ENCODE measurements around the gene ZXDC. TPM values are rescaled to one million over a fixed set of nuclear protein-coding genes. Genes with fewer than 3 reads are reported as not detected.

The ZXDC gene
- total RNA-seq, 4 donors from 2014 or later: 18.5 to 57.9 (median 33.5) TPM

GRCh38 chr3:126486360-126486847, 10.7 kb upstream of the ZXDC start:
- no peak for TF ChIP-seq CTCF (IDR thresholded peaks at IDR 0.05)
- no peak for TF ChIP-seq POLR2A (IDR thresholded peaks at IDR 0.05)
- no peaks in the 10 kb centered on the region for H3K36me3 ChIP-seq
- no peaks in the 10 kb centered on the region for H3K4me1 ChIP-seq
- DNase-seq: no peak
- H3K9me3 ChIP-seq: no peaks in the 10 kb centered on the region
- no peak overlapping the region for H3K27ac ChIP-seq
- intact Hi-C loops (cut with DNase I; ENCODE audit: low total_unique reads): no loop called here
- H3K4me3 ChIP-seq: no peak overlapping the region
- no peaks in the 10 kb centered on the region for H3K27me3 ChIP-seq

GRCh38 chr3:126485956-126486355, 10.3 kb upstream of the ZXDC start:
- Histone ChIP-seq H3K4me1 (no peaks in the 10 kb centered on the region), H3K27ac (no peak overlapping the region), H3K4me3 (no peak overlapping the region), H3K9me3 (no peaks in the 10 kb centered on the region), H3K36me3 (no peaks in the 10 kb centered on the region), H3K27me3 (no peaks in the 10 kb centered on the region)
- no peak for TF ChIP-seq POLR2A (IDR thresholded peaks at IDR 0.05)
- no peak for TF ChIP-seq CTCF (IDR thresholded peaks at IDR 0.05)
- intact Hi-C loops (cut with DNase I; ENCODE audit: low total_unique reads): no loop called here
- no peak for DNase-seq

- H3K4me3 ChIP-seq: no peak overlapping the region
- no peaks in the 10 kb centered on the region for H3K4me1 ChIP-seq
- H3K36me3 ChIP-seq: no peaks in the 10 kb centered on the region
- H3K9me3 ChIP-seq: no peaks in the 10 kb centered on the region
- DNase-seq: no peak
- no peak overlapping the region for H3K27ac ChIP-seq
- no peak for TF ChIP-seq POLR2A (IDR thresholded peaks at IDR 0.05)
- no peak for TF ChIP-seq CTCF (IDR thresholded peaks at IDR 0.05)
- intact Hi-C loops (cut with DNase I; ENCODE audit: low total_unique reads): no loop called here
- no peaks in the 10 kb centered on the region for H3K27me3 ChIP-seq
Observed at GRCh38 chr3:126485176-126485897, 9.6 kb upstream of the ZXDC start.

GRCh38 chr3:126484662-126485061, 9.0 kb upstream of the ZXDC start:
- Histone ChIP-seq H3K4me3 (no peak overlapping the region), H3K27me3 (no peaks in the 10 kb centered on the region), H3K36me3 (no peaks in the 10 kb centered on the region), H3K4me1 (no peaks in the 10 kb centered on the region), H3K9me3 (no peaks in the 10 kb centered on the region), H3K27ac (no peak overlapping the region)
- intact Hi-C loops (cut with DNase I; ENCODE audit: low total_unique reads): no loop called here
- no peak for DNase-seq
- TF ChIP-seq POLR2A (IDR thresholded peaks at IDR 0.05) (no peak), CTCF (IDR thresholded peaks at IDR 0.05) (no peak)

GRCh38 chr3:126484148-126484547, 8.5 kb upstream of the ZXDC start:
- TF ChIP-seq POLR2A (IDR thresholded peaks at IDR 0.05): no peak
- TF ChIP-seq CTCF (IDR thresholded peaks at IDR 0.05): no peak
- no peaks in the 10 kb centered on the region for H3K27me3 ChIP-seq

More at GRCh38 chr3:126484148-126484547, 8.5 kb upstream of the ZXDC start:
- no peak overlapping the region for H3K4me3 ChIP-seq
- DNase-seq: no peak
- H3K9me3 ChIP-seq: no peaks in the 10 kb centered on the region
- intact Hi-C loops (cut with DNase I; ENCODE audit: low total_unique reads): no loop called here
- no peaks in the 10 kb centered on the region for H3K4me1 ChIP-seq
- no peak overlapping the region for H3K27ac ChIP-seq
- no peaks in the 10 kb centered on the region for H3K36me3 ChIP-seq

Measured in uterus (tissue), 4 donors.